Brain microvascular endothelial cell (primary cell): Measurements from ENCODE around the gene PRDM7.

ENCODE experiments used
- DNase-seq: peaks from one replicate; pipeline ENCODE4 v3.0.0-alpha.2; 2020
- H3K27ac ChIP-seq: fragments of 250-450 bp; sonication (Bioruptor Pico); 2 replicates; pipeline ENCODE4 v1.5.1; 2020; ENCODE audit warnings: mild to moderate bottlenecking, moderate library complexity
- H3K27me3 ChIP-seq: fragments of 250-450 bp; sonication (Bioruptor Pico); replicated peaks from 2 replicates; pipeline ENCODE4 v1.5.1; 2020; ENCODE audit warnings: mild to moderate bottlenecking
- H3K36me3 ChIP-seq: fragments of 250-450 bp; sonication (Bioruptor Pico); replicated peaks from 2 replicates; pipeline ENCODE4 v1.5.1; 2020; ENCODE audit warnings: mild to moderate bottlenecking
- H3K4me3 ChIP-seq: 2 replicates; pipeline ENCODE4 v1.5.1; 2011; ENCODE audit warnings: low read depth, mild to moderate bottlenecking, control low read depth, low read length, moderate library complexity
- CTCF ChIP-seq: IDR thresholded peaks from 2 replicates; pipeline ENCODE4 v1.5.1; 2011; ENCODE audit warnings: low read depth, mild to moderate bottlenecking, moderate library complexity, low read length, control low read depth, inconsistent platforms; ENCODE audit errors: missing control alignments
- in situ Hi-C: cut with HindIII; loops from 2 replicates; pipeline ENCODE4 v1.10.0; 2017; ENCODE audit warnings: low sequenced_read_pairs, low pct_ligation_motif_present

Gene PRDM7

DNA sequence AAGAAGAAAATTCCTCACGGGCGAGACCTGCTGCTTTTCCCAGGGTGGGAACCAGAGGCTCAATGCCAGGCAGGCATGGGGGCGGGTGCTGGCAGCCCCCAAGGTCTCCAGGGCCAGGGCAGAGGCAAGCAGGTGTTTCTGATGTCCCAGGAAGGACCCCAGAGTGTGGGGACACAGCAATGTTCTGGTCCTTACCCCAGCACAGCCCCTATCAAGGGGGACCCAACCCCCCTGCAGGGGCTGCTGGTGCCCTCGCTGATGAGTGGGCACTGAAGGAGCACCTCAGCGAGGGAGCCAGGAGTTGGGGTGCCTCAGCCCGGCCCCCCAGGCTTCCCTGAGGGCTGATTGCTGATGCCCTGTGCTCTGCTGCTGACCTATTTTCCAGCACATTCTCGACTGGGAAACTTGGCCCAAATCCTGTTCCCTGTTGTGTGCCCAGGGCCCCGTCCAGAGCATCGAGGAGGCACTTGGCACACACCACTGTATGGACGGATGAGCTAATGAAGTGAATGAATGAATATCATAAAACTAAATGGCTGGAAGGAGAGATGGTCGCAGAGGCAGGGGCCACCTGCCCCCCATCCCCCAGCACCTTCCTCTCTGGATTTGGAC, 60.7 kb downstream of the PRDM7 start:
- Histone ChIP-seq H3K27ac (no peak overlapping the region), H3K4me3 (no peak overlapping the region), H3K36me3 (no peaks in the 10 kb centered on the region), H3K27me3 (no peaks in the 10 kb centered on the region)
- no peak for DNase-seq
- no peak for TF ChIP-seq CTCF
- in situ Hi-C loops = no loop called here

DNA sequence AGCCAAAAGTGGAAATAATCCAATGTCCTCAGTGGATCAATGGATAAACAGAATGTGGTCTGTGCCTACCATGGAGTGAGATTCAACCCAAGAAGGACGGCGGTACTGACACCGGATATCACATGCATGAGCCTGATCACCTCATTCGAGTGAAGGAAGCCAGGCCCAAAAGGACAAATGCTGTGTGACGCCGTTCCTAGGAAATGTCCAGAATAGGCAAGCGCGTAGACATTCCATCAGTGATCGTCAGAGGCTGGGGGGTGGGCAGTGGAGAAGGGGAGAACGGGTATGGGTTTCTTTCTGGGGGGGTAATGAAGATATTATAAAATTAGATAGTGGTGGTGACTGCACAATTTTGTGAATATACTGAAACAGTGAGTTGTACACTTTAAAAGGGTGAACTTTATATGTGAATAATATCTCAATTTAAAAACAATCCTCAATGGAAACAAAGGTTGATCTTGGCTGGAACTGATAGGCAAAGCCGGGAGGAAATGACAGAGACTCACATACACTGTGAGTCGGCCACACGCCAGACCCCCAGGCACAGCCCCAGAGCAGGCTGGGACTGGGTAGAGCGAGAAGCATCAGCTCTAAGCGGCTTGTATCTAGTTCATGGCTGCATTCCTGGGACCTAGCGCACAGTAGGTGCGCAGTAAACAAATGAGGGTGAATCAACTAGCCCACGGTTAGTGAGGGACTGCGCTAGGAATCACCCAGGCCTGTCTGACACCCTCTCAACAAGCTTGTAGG, 61.4 kb downstream of the PRDM7 start:
- Histone ChIP-seq H3K27ac (no peak overlapping the region), H3K27me3 (no peaks in the 10 kb centered on the region), H3K36me3 (no peaks in the 10 kb centered on the region), H3K4me3 (no peak overlapping the region)
- no peak for TF ChIP-seq CTCF
- no peak for DNase-seq
- in situ Hi-C loops = no loop called here

GRCh38 chr16:90012991-90013745, 64.0 kb downstream of the PRDM7 start:
- no peak for DNase-seq
- Histone ChIP-seq H3K4me3 (no peak overlapping the region), H3K27ac (no peak overlapping the region), H3K27me3 (no peaks in the 10 kb centered on the region), H3K36me3 (no peaks in the 10 kb centered on the region)
- TF ChIP-seq CTCF = no peak
- in situ Hi-C loops = no loop called here

- TF ChIP-seq CTCF = no peak
- H3K36me3 ChIP-seq = no peaks in the 10 kb centered on the region
- H3K4me3 ChIP-seq = no peak overlapping the region
- H3K27me3 ChIP-seq = no peaks in the 10 kb centered on the region
- no peak overlapping the region for H3K27ac ChIP-seq
- in situ Hi-C loops = no loop called here
- no peak for DNase-seq
Observed at GRCh38 chr16:90011908-90012501, 65.1 kb downstream of the PRDM7 start.

GRCh38 chr16:90011508-90011819, 65.7 kb downstream of the PRDM7 start:
- Histone ChIP-seq H3K4me3 (no peak overlapping the region), H3K27ac (no peak overlapping the region), H3K36me3 (no peaks in the 10 kb centered on the region), H3K27me3 (no peaks in the 10 kb centered on the region)
- no peak for DNase-seq
- in situ Hi-C loops = no loop called here
- TF ChIP-seq CTCF = no peak
